Measurements from ENCODE around the gene ZNF532.

GRCh38 chr18:58928386-58928785 lies 63.7 kb downstream of the ZNF532 start:
- no peak for TF ChIP-seq CTCF (IDR thresholded peaks at IDR 0.05)
- TF ChIP-seq POLR2A (IDR thresholded peaks at IDR 0.05) = no peak

Measured in Peyer's patch (tissue), 4 donors.